Effector memory CD8-positive, alpha-beta T cell (primary cell): ENCODE measurements around the gene LCORL.
"Not testable (repeated sequence)": the region's sequence is repeated elsewhere in the genome, so short reads cannot be mapped to it uniquely, and the experiment has no call there.

Experiments used
- ATAC-seq: fragments of 150-1000 bp; cut with Tn5 transposase; replicated peaks from 2 replicates; pipeline ENCODE4 v1.10.0; 2021; ENCODE audit warnings: mild to moderate bottlenecking, moderate library complexity
- DNase-seq, 3 experiments: peaks; one replicate each; pipeline ENCODE4 v3.0.0; 2021
- H3K27ac Mint-ChIP-seq, 2 donors: one replicate each; pipeline ENCODE4 v1.8.0; 2022; ENCODE audit warnings: mild to moderate bottlenecking in 2 of 2, mixed read lengths in 2 of 2, moderate library complexity in 2 of 2
- H3K27me3 Mint-ChIP-seq, 2 donors: one replicate each; pipeline ENCODE4 v1.8.0; 2022; ENCODE audit warnings: mixed read lengths in 2 of 2
- H3K36me3 Mint-ChIP-seq: one replicate; pipeline ENCODE4 v1.8.0; 2022; ENCODE audit warnings: mild to moderate bottlenecking, moderate library complexity, mixed read lengths; ENCODE audit not compliant: insufficient read depth
- H3K4me1 Mint-ChIP-seq, 2 donors: one replicate each; pipeline ENCODE4 v1.8.0; 2022; ENCODE audit warnings: low read depth in 2 of 2, mixed read lengths in 2 of 2
- H3K4me3 Mint-ChIP-seq, 2 donors: one replicate each; pipeline ENCODE4 v1.8.0; 2022; ENCODE audit warnings: mild to moderate bottlenecking in 2 of 2, mixed read lengths in 2 of 2, moderate library complexity in 2 of 2
- H3K9me3 Mint-ChIP-seq, 2 donors: one replicate each; pipeline ENCODE4 v1.8.0; 2022; ENCODE audit warnings: mixed read lengths in 2 of 2

Gene LCORL

GRCh38 chr4:18039113-18039512, 17.6 kb upstream of the LCORL start:
- H3K9me3 Mint-ChIP-seq: no peaks in the 10 kb centered on the region
- DNase-seq (no peak), ATAC-seq (no peak)
- peaks cover 23 to 45% of the 10 kb centered on the region in 2 donors for H3K27me3 Mint-ChIP-seq
- H3K36me3 Mint-ChIP-seq: no peaks in the 10 kb centered on the region
- no peak overlapping the region for H3K27ac Mint-ChIP-seq
- no peak overlapping the region for H3K4me3 Mint-ChIP-seq
- H3K4me1 Mint-ChIP-seq: no peaks in the 10 kb centered on the region

GRCh38 chr4:18036369-18036768, 14.8 kb upstream of the LCORL start:
- H3K27me3 Mint-ChIP-seq: peaks cover 34 to 55% of the 10 kb centered on the region in 2 donors
- not testable (repeated sequence) for H3K36me3 Mint-ChIP-seq, ATAC-seq, H3K9me3 Mint-ChIP-seq, H3K4me1 Mint-ChIP-seq, H3K27ac Mint-ChIP-seq, DNase-seq, H3K4me3 Mint-ChIP-seq

GRCh38 chr4:18034099-18034498, 12.5 kb upstream of the LCORL start:
- ATAC-seq (no peak), DNase-seq (no peak)
- Mint-ChIP-seq H3K27ac (no peak overlapping the region), H3K27me3 (peaks cover 43 to 68% of the 10 kb centered on the region in 2 donors), H3K9me3 (no peaks in the 10 kb centered on the region), H3K4me3 (no peak overlapping the region), H3K36me3 (no peaks in the 10 kb centered on the region), H3K4me1 (no peaks in the 10 kb centered on the region)

GRCh38 chr4:18033111-18034085, 11.8 kb upstream of the LCORL start:
- peaks cover 43 to 68% of the 10 kb centered on the region in 2 donors for H3K27me3 Mint-ChIP-seq
- no peak for ATAC-seq
- DNase-seq: no peak
- no peaks in the 10 kb centered on the region for H3K9me3 Mint-ChIP-seq
- H3K27ac Mint-ChIP-seq: no peak overlapping the region
- H3K4me1 Mint-ChIP-seq: no peaks in the 10 kb centered on the region
- no peaks in the 10 kb centered on the region for H3K36me3 Mint-ChIP-seq
- H3K4me3 Mint-ChIP-seq: no peak overlapping the region

- no peaks in the 10 kb centered on the region for H3K9me3 Mint-ChIP-seq
- peaks cover 4 to 20% of the 10 kb centered on the region in 2 donors for H3K27me3 Mint-ChIP-seq
- no peak for DNase-seq
- H3K36me3 Mint-ChIP-seq: peaks cover 7% of the 10 kb centered on the region
- H3K27ac Mint-ChIP-seq: no peak overlapping the region
- no peak for ATAC-seq
- no peak overlapping the region for H3K4me3 Mint-ChIP-seq
- H3K4me1 Mint-ChIP-seq: peaks cover 8 to 14% of the 10 kb centered on the region in 2 donors
Observed at GRCh38 chr4:18025288-18025687, 3.7 kb upstream of the LCORL start.

- Mint-ChIP-seq H3K4me3 (peak overlapping the region; percentile 87 to 93), H3K36me3 (peaks cover 10% of the 10 kb centered on the region), H3K4me1 (peaks cover 15 to 24% of the 10 kb centered on the region in 2 donors), H3K27ac (peak overlapping the region in 1 of 2 donors; percentile 94), H3K27me3 (no peaks in the 10 kb centered on the region), H3K9me3 (no peaks in the 10 kb centered on the region)
- no peak for DNase-seq
- ATAC-seq: no peak
Observed at GRCh38 chr4:18022572-18023050, 1.1 kb upstream of the LCORL start.

- ATAC-seq (no peak), DNase-seq (no peak)
- H3K4me3 Mint-ChIP-seq: peak overlapping the region; percentile 87 to 93
- no peaks in the 10 kb centered on the region for H3K9me3 Mint-ChIP-seq
- no peaks in the 10 kb centered on the region for H3K27me3 Mint-ChIP-seq
- H3K36me3 Mint-ChIP-seq: peaks cover 10% of the 10 kb centered on the region
- H3K27ac Mint-ChIP-seq: peak overlapping the region; percentile 94 to 97
- H3K4me1 Mint-ChIP-seq: peaks cover 15 to 32% of the 10 kb centered on the region in 2 donors
Observed at GRCh38 chr4:18021470-18021719, 160 bp downstream of the LCORL start.

GRCh38 chr4:18020671-18021469, 685 bp downstream of the LCORL start:
- ATAC-seq (peak; percentile 3), DNase-seq (peak; percentile 11 to 30 (median 27))
- peaks cover 15 to 36% of the 10 kb centered on the region in 2 donors for H3K4me1 Mint-ChIP-seq
- no peaks in the 10 kb centered on the region for H3K9me3 Mint-ChIP-seq
- peak overlapping the region; percentile 87 to 93 for H3K4me3 Mint-ChIP-seq
- H3K27ac Mint-ChIP-seq: peak overlapping the region; percentile 94 to 97
- no peaks in the 10 kb centered on the region for H3K27me3 Mint-ChIP-seq
- H3K36me3 Mint-ChIP-seq: peaks cover 10% of the 10 kb centered on the region

GRCh38 chr4:18020145-18020670, 1.3 kb downstream of the LCORL start:
- DNase-seq (peak in 2 of 3 experiments; percentile 5 to 12), ATAC-seq (no peak)
- peaks cover 10% of the 10 kb centered on the region for H3K36me3 Mint-ChIP-seq
- H3K4me1 Mint-ChIP-seq: peaks cover 17 to 40% of the 10 kb centered on the region in 2 donors
- H3K9me3 Mint-ChIP-seq: no peaks in the 10 kb centered on the region
- no peaks in the 10 kb centered on the region for H3K27me3 Mint-ChIP-seq
- peak overlapping the region; percentile 87 to 93 for H3K4me3 Mint-ChIP-seq
- H3K27ac Mint-ChIP-seq: peak overlapping the region; percentile 53 to 90

GRCh38 chr4:18014269-18014668, 7.3 kb downstream of the LCORL start:
- ATAC-seq (no peak), DNase-seq (no peak)
- Mint-ChIP-seq H3K4me3 (no peak overlapping the region), H3K27me3 (no peaks in the 10 kb centered on the region), H3K27ac (no peak overlapping the region), H3K9me3 (no peaks in the 10 kb centered on the region), H3K36me3 (no peaks in the 10 kb centered on the region), H3K4me1 (peaks cover 22 to 53% of the 10 kb centered on the region in 2 donors)

- DNase-seq (no peak), ATAC-seq (no peak)
- H3K4me1 Mint-ChIP-seq: peaks cover 24 to 61% of the 10 kb centered on the region in 2 donors
- no peak overlapping the region for H3K4me3 Mint-ChIP-seq
- no peaks in the 10 kb centered on the region for H3K9me3 Mint-ChIP-seq
- H3K36me3 Mint-ChIP-seq: no peaks in the 10 kb centered on the region
- no peaks in the 10 kb centered on the region for H3K27me3 Mint-ChIP-seq
- no peak overlapping the region for H3K27ac Mint-ChIP-seq
Observed at GRCh38 chr4:18012807-18013462, 8.6 kb downstream of the LCORL start.

GRCh38 chr4:18012134-18012806, 9.3 kb downstream of the LCORL start:
- DNase-seq: no peak
- Mint-ChIP-seq H3K27me3 (no peaks in the 10 kb centered on the region), H3K36me3 (no peaks in the 10 kb centered on the region), H3K9me3 (no peaks in the 10 kb centered on the region), H3K4me3 (no peak overlapping the region), H3K4me1 (peaks cover 24 to 61% of the 10 kb centered on the region in 2 donors), H3K27ac (no peak overlapping the region)
- no peak for ATAC-seq
